SK-N-SH (cell line): ENCODE measurements around the gene PCAT6. TPM values are rescaled to one million over a fixed set of nuclear protein-coding genes. Genes with fewer than 3 reads are reported as not detected.

Experiments
- CTCF ChIA-PET: fragments of 300-600, 350-600 bp; formaldehyde crosslinking; extraction: SDS; loops from one replicate; lab custom pipeline; 2021; lab: Yijun Ruan, JAX
- POLR2A ChIA-PET: fragments of 350-600 bp; sonication (Branson Sonifier 250); formaldehyde crosslinking; extraction: SDS; loops from one replicate; lab custom pipeline; 2020; ENCODE audit warnings: antibody characterized with exemption, inconsistent platforms; lab: Yijun Ruan, JAX
- DNase-seq: peaks from one replicate; pipeline ENCODE4 v3.0.0; 2012
- H2AFZ ChIP-seq: fragments of 200-600 bp; sonication (generic); 2 replicates; pipeline ENCODE4 v1.8.1; 2016; ENCODE audit warnings: antibody characterized with exemption, mild to moderate bottlenecking, low read depth
- H3F3A ChIP-seq: fragments of 200-600 bp; sonication (generic); replicated peaks from 2 replicates; pipeline ENCODE3; 2016; ENCODE audit warnings: antibody characterized with exemption, mild to moderate bottlenecking; ENCODE audit not compliant: insufficient read depth
- H3K27ac ChIP-seq, 2 experiments: fragments of 200-500 bp in 1 of 2; fragments of 200-600 bp in 1 of 2; sonication (Bioruptor generic) in 1 of 2; sonication (generic), shearing (Covaris generic) in 1 of 2; 2 replicates each; pipeline versions ENCODE4 v1.5.1 to v1.6.1; 2014 to 2016; ENCODE audit warnings: low read depth in 2 of 2, inconsistent platforms in 1 of 2, low read length in 1 of 2, mild to moderate bottlenecking in 1 of 2, mixed read lengths in 1 of 2
- H3K27me3 ChIP-seq: fragments of 200-600 bp; sonication (generic), shearing (Covaris generic); 2 replicates; pipeline ENCODE4 v1.6.1; 2016; ENCODE audit warnings: mixed run types; ENCODE audit not compliant: insufficient read depth
- H3K36me3 ChIP-seq, 2 experiments: fragments of 200-500 bp in 1 of 2; fragments of 200-600 bp in 1 of 2; sonication (Bioruptor generic) in 1 of 2; sonication (generic) in 1 of 2; replicated peaks in 1 of 2; 2 replicates each; pipeline versions ENCODE3 to v1.5.1; 2014 to 2016; ENCODE audit warnings: low read length in 1 of 2, mild to moderate bottlenecking in 1 of 2; ENCODE audit not compliant: insufficient read depth in 2 of 2, control insufficient read depth in 1 of 2
- H3K4me1 ChIP-seq, 2 experiments: fragments of 200-500 bp in 1 of 2; fragments of 200-600 bp in 1 of 2; sonication (Bioruptor generic) in 1 of 2; sonication (generic), shearing (Covaris generic) in 1 of 2; 2 replicates each; pipeline versions ENCODE4 v1.5.1 to v1.6.1; 2014 to 2016; ENCODE audit warnings: low read depth in 1 of 2, low read length in 1 of 2, mixed run types in 1 of 2; ENCODE audit not compliant: insufficient read depth in 2 of 2, control insufficient read depth in 1 of 2
- H3K4me2 ChIP-seq: fragments of 200-600 bp; sonication (generic), shearing (Covaris generic); 2 replicates; pipeline ENCODE4 v1.6.1; 2017; ENCODE audit warnings: mixed run types
- H3K4me3 ChIP-seq, 2 experiments: fragments of 200-500 bp in 1 of 2; fragments of 200-600 bp in 1 of 2; sonication (Bioruptor generic) in 1 of 2; sonication (generic), shearing (Covaris generic) in 1 of 2; 2 replicates each; pipeline versions ENCODE4 v1.5.1 to v1.8.1; 2014 to 2016; ENCODE audit warnings: low read depth in 2 of 2, inconsistent platforms in 1 of 2, low read length in 1 of 2, mild to moderate bottlenecking in 1 of 2, mixed read lengths in 1 of 2, moderate library complexity in 1 of 2
- H3K79me2 ChIP-seq: fragments of 200-600 bp; sonication (generic); 2 replicates; pipeline ENCODE4 v1.8.1; 2017; ENCODE audit warnings: mild to moderate bottlenecking; ENCODE audit not compliant: insufficient read depth
- H3K9ac ChIP-seq: fragments of 200-600 bp; sonication (generic); 2 replicates; pipeline ENCODE4 v1.6.1; 2017; ENCODE audit warnings: mixed run types
- H3K9me2 ChIP-seq: fragments of 200-600 bp; sonication (generic); 2 replicates; pipeline ENCODE4 v1.6.1; 2017; ENCODE audit warnings: mixed run types
- H3K9me3 ChIP-seq: fragments of 200-600 bp; sonication (generic); 2 replicates; pipeline ENCODE4 v1.6.1; 2017; ENCODE audit warnings: mixed run types, mild to moderate bottlenecking, moderate library complexity
- H4K20me1 ChIP-seq: fragments of 200-600 bp; sonication (generic); 2 replicates; pipeline ENCODE4 v1.6.1; 2017; ENCODE audit warnings: mild to moderate bottlenecking, mixed run types; ENCODE audit not compliant: insufficient read depth
- CHD2 ChIP-seq: fragments of 150-350 bp; IDR thresholded peaks from 2 replicates; pipeline ENCODE4 v1.6.1; 2018; ENCODE audit warnings: low read length; ENCODE audit not compliant: partially characterized antibody
- EP300 ChIP-seq, 2 experiments: IDR thresholded peaks; 2 replicates each; pipeline versions ENCODE4 v1.4.0 to v1.6.1; 2012; ENCODE audit warnings: borderline replicate concordance in 1 of 2, low read depth in 1 of 2, low read length in 1 of 2
- FOSL2 ChIP-seq: IDR thresholded peaks from 2 replicates; pipeline ENCODE4 v1.4.0; 2012; ENCODE audit warnings: low read depth, mild to moderate bottlenecking, moderate library complexity, borderline replicate concordance
- FOXJ3 ChIP-seq: sonication (generic); formaldehyde crosslinking; IDR thresholded peaks from 2 replicates; pipeline ENCODE4 v1.5.1; 2020; ENCODE audit warnings: mild to moderate bottlenecking, missing genetic modification reagents
- FOXM1 ChIP-seq: IDR thresholded peaks from 2 replicates; pipeline ENCODE4 v1.4.0; 2012; ENCODE audit warnings: low read depth, mild to moderate bottlenecking
- GABPA ChIP-seq: IDR thresholded peaks from 2 replicates; pipeline ENCODE4 v1.4.0; 2012; ENCODE audit warnings: low read depth, mild to moderate bottlenecking
- MXI1 ChIP-seq: IDR thresholded peaks from 2 replicates; pipeline ENCODE4 v1.6.1; 2012; ENCODE audit warnings: mild to moderate bottlenecking, low read depth, low read length, improper control_type of control experiment
- NFIC ChIP-seq: IDR thresholded peaks from 2 replicates; pipeline ENCODE4 v1.4.0; 2012; ENCODE audit warnings: borderline replicate concordance
- POLR2AphosphoS5 ChIP-seq: IDR thresholded peaks from 2 replicates; pipeline ENCODE4 v1.6.1; 2012; ENCODE audit warnings: low read depth, low read length
- RAD21 ChIP-seq: IDR thresholded peaks from 2 replicates; pipeline ENCODE4 v1.6.1; 2012; ENCODE audit warnings: mild to moderate bottlenecking, low read length
- RFX5 ChIP-seq: IDR thresholded peaks from 2 replicates; pipeline ENCODE4 v1.6.1; 2012; ENCODE audit warnings: mild to moderate bottlenecking, improper control_type of control experiment, low read length
- SIN3A ChIP-seq: IDR thresholded peaks from 2 replicates; pipeline ENCODE4 v1.6.1; 2012; ENCODE audit warnings: low read depth, mild to moderate bottlenecking, low read length, moderate library complexity, borderline replicate concordance
- SMC3 ChIP-seq: IDR thresholded peaks from 2 replicates; pipeline ENCODE4 v1.6.1; 2012; ENCODE audit warnings: low read depth, low read length, improper control_type of control experiment
- TCF12 ChIP-seq: IDR thresholded peaks from 2 replicates; pipeline ENCODE4 v1.4.0; 2012
- TEAD4 ChIP-seq: IDR thresholded peaks from 2 replicates; pipeline ENCODE4 v1.4.0; 2012; ENCODE audit warnings: mild to moderate bottlenecking, borderline replicate concordance; ENCODE audit not compliant: insufficient read depth
- WGBS: methylation state at CpG from one replicate; pipeline ENCODE4 v1.1.6; 2017; ENCODE audit warnings: low lambda C conversion rate; 5-methylcytosine and 5-hydroxymethylcytosine counted together
- polyA plus RNA-seq, 3 experiments: library from polyadenylated mRNA; depleted of rRNA; stranded (reverse); fragments of >200 nt; gene quantifications; 2 replicates each; pipeline ENCODE4 v1.2.3, GENCODE V29; 2012
- TF ChIP-seq, protein P1 (sequence below): fragments of 200-600 bp; sonication (generic); IDR thresholded peaks from 2 replicates; pipeline ENCODE4 v1.6.1; 2017; ENCODE audit warnings: antibody characterized with exemption, mild to moderate bottlenecking, moderate library complexity
- TF ChIP-seq, protein P2 (sequence below): IDR thresholded peaks from 2 replicates; pipeline ENCODE4 v1.6.1; 2012; ENCODE audit warnings: mild to moderate bottlenecking, low read depth, low read length, moderate library complexity
- TF ChIP-seq, protein P3 (sequence below): fragments of 150-350 bp; IDR thresholded peaks from 2 replicates; pipeline ENCODE4 v1.6.1; 2017; ENCODE audit warnings: antibody characterized with exemption, low read length, low read depth, borderline replicate concordance
- TF ChIP-seq, protein P4 (sequence below): fragments of 150-350 bp; IDR thresholded peaks from 2 replicates; pipeline ENCODE4 v1.6.1; 2016; ENCODE audit warnings: mild to moderate bottlenecking, low read depth, low read length
- TF ChIP-seq, protein P5 (sequence below): IDR thresholded peaks from 2 replicates; pipeline ENCODE4 v1.4.0; 2012; ENCODE audit warnings: low read depth, borderline replicate concordance
- TF ChIP-seq, protein P6 (sequence below): IDR thresholded peaks from 2 replicates; pipeline ENCODE4 v1.4.0; 2012; ENCODE audit warnings: low read depth

Gene PCAT6
- polyA plus RNA-seq (2012; rRNA removed) = 5.1 and 6.9 TPM in 2 replicates
- 4.0 and 4.9 TPM in 2 replicates for polyA plus RNA-seq (2012; cell fraction: cytosol; rRNA removed)
- polyA plus RNA-seq (2012; cell fraction: nucleus; rRNA removed) = 6.8 and 8.3 TPM in 2 replicates

DNA sequence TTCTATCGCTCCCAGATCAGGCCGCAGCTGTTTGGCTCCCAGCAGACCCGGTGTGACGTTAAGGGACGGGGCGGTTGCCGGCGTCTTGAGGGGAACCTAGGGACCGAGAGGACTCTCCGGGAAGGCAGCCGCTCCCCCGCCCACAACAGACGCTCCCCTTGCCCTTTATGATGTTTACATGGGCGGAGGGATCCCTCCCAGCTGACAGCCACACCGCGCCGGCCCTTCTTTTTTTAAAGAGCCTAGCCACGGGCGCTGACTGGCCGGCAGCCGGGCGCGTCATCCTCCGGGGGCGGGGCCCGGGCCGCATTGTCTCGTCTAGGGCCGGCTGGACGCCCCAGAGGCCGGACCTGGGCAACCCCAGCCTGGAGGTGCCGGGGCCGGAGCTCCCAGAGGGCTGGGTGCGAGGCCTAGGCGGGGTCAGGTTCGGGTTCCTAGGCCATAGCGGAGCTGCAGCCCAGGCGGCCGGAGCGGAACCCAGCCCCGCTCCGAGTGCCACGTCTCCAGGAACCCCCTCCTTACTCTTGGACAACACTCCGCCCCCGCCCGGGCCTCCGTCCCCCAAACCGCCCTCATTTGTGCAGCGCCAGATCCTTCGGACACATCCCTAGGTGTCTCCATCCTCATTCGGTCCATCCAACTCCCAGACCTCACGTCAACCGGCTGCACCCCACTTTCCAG is at the start of gene PCAT6:
PCAT6 (plus strand) TSS at position 340 of the 681 bp plus-strand sequence.
- H3F3A ChIP-seq = peaks cover 6% of the 10 kb centered on the region
- H3K27ac ChIP-seq = peak within 1 kb of the TSS; percentile 60 to 91
- 1% methylated on average over 20 of the region's 53 CpGs for WGBS
- peak within 1 kb of the TSS; percentile 77 to 86 for H3K4me3 ChIP-seq
- H3K79me2 ChIP-seq = peaks cover 25% of the 10 kb centered on the region
- H3K4me2 ChIP-seq = peak within 1 kb of the TSS; percentile 94
- DNase-seq = peak; percentile 98
- H4K20me1 ChIP-seq = peaks cover 13% of the 10 kb centered on the region; the same call in 1 of the 2 replicates
- peak within 1 kb of the TSS; percentile 82 for H3K9ac ChIP-seq
- POLR2A ChIA-PET = interaction anchor here (0.5 to 1.6 kb wide), 8 partner anchors 9 to 416 kb away, joined by 3 to 5 read pairs (median 4); partner anchors contain the start of gene RABIF
- no peaks in the 10 kb centered on the region for H3K9me2 ChIP-seq
- no peaks in the 10 kb centered on the region for H3K27me3 ChIP-seq
- peaks cover 18 to 25% of the 10 kb centered on the region in 2 experiments; a peak in 3 of 4 replicates for H3K4me1 ChIP-seq
- CTCF ChIA-PET = interaction anchor here (0.5 to 1.9 kb wide), 4 partner anchors 13 to 61 kb away, joined by 3 to 5 read pairs (median 4); no protein-coding TSS in a partner anchor
- H3K9me3 ChIP-seq = no peaks in the 10 kb centered on the region
- no peaks in the 10 kb centered on the region for H3K36me3 ChIP-seq
- H2AFZ ChIP-seq = peak within 1 kb of the TSS; percentile 96
- TF ChIP-seq GABPA = no peak; the same call in 1 of the 2 replicates
- peak; percentile 69; the same call in 1 of the 2 replicates for TF ChIP-seq RFX5
- peak; percentile 57 for TF ChIP-seq TCF12
- TF ChIP-seq, protein P1, sequence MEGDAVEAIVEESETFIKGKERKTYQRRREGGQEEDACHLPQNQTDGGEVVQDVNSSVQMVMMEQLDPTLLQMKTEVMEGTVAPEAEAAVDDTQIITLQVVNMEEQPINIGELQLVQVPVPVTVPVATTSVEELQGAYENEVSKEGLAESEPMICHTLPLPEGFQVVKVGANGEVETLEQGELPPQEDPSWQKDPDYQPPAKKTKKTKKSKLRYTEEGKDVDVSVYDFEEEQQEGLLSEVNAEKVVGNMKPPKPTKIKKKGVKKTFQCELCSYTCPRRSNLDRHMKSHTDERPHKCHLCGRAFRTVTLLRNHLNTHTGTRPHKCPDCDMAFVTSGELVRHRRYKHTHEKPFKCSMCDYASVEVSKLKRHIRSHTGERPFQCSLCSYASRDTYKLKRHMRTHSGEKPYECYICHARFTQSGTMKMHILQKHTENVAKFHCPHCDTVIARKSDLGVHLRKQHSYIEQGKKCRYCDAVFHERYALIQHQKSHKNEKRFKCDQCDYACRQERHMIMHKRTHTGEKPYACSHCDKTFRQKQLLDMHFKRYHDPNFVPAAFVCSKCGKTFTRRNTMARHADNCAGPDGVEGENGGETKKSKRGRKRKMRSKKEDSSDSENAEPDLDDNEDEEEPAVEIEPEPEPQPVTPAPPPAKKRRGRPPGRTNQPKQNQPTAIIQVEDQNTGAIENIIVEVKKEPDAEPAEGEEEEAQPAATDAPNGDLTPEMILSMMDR = no peak
- no peak for TF ChIP-seq TEAD4
- TF ChIP-seq EP300 (IDR thresholded peaks at IDR 0.05; ENCODE audit: borderline replicate concordance in 1 of 2, low read depth in 1 of 2, low read length in 1 of 2) = 0 out of 4 replicates have a peak, but pooled peaks of 1 of the 2 experiments have one; percentile 38
- TF ChIP-seq, protein P2, sequence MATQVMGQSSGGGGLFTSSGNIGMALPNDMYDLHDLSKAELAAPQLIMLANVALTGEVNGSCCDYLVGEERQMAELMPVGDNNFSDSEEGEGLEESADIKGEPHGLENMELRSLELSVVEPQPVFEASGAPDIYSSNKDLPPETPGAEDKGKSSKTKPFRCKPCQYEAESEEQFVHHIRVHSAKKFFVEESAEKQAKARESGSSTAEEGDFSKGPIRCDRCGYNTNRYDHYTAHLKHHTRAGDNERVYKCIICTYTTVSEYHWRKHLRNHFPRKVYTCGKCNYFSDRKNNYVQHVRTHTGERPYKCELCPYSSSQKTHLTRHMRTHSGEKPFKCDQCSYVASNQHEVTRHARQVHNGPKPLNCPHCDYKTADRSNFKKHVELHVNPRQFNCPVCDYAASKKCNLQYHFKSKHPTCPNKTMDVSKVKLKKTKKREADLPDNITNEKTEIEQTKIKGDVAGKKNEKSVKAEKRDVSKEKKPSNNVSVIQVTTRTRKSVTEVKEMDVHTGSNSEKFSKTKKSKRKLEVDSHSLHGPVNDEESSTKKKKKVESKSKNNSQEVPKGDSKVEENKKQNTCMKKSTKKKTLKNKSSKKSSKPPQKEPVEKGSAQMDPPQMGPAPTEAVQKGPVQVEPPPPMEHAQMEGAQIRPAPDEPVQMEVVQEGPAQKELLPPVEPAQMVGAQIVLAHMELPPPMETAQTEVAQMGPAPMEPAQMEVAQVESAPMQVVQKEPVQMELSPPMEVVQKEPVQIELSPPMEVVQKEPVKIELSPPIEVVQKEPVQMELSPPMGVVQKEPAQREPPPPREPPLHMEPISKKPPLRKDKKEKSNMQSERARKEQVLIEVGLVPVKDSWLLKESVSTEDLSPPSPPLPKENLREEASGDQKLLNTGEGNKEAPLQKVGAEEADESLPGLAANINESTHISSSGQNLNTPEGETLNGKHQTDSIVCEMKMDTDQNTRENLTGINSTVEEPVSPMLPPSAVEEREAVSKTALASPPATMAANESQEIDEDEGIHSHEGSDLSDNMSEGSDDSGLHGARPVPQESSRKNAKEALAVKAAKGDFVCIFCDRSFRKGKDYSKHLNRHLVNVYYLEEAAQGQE = no peak
- TF ChIP-seq MXI1 = peak; percentile 94
- TF ChIP-seq FOXM1 = no peak
- TF ChIP-seq, protein P3, sequence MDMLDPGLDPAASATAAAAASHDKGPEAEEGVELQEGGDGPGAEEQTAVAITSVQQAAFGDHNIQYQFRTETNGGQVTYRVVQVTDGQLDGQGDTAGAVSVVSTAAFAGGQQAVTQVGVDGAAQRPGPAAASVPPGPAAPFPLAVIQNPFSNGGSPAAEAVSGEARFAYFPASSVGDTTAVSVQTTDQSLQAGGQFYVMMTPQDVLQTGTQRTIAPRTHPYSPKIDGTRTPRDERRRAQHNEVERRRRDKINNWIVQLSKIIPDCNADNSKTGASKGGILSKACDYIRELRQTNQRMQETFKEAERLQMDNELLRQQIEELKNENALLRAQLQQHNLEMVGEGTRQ = no peak
- TF ChIP-seq SMC3 = no peak
- no peak for TF ChIP-seq FOSL2
- TF ChIP-seq POLR2AphosphoS5 = peak; percentile 83
- TF ChIP-seq SIN3A = peak; percentile 100
- TF ChIP-seq CHD2 = peak; percentile 98
- no peak for TF ChIP-seq RAD21
- peak; percentile 85 for TF ChIP-seq FOXJ3 (CRISPR knock-in tag)
- TF ChIP-seq, protein P4, sequence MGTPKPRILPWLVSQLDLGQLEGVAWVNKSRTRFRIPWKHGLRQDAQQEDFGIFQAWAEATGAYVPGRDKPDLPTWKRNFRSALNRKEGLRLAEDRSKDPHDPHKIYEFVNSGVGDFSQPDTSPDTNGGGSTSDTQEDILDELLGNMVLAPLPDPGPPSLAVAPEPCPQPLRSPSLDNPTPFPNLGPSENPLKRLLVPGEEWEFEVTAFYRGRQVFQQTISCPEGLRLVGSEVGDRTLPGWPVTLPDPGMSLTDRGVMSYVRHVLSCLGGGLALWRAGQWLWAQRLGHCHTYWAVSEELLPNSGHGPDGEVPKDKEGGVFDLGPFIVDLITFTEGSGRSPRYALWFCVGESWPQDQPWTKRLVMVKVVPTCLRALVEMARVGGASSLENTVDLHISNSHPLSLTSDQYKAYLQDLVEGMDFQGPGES = no peak
- TF ChIP-seq, protein P5, sequence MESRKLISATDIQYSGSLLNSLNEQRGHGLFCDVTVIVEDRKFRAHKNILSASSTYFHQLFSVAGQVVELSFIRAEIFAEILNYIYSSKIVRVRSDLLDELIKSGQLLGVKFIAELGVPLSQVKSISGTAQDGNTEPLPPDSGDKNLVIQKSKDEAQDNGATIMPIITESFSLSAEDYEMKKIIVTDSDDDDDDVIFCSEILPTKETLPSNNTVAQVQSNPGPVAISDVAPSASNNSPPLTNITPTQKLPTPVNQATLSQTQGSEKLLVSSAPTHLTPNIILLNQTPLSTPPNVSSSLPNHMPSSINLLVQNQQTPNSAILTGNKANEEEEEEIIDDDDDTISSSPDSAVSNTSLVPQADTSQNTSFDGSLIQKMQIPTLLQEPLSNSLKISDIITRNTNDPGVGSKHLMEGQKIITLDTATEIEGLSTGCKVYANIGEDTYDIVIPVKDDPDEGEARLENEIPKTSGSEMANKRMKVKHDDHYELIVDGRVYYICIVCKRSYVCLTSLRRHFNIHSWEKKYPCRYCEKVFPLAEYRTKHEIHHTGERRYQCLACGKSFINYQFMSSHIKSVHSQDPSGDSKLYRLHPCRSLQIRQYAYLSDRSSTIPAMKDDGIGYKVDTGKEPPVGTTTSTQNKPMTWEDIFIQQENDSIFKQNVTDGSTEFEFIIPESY = 0 out of 2 replicates have a peak, but pooled peaks have one; percentile 13
- TF ChIP-seq, protein P6, sequence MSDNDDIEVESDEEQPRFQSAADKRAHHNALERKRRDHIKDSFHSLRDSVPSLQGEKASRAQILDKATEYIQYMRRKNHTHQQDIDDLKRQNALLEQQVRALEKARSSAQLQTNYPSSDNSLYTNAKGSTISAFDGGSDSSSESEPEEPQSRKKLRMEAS = peak; percentile 95
- TF ChIP-seq NFIC = no peak
